ENCODE data around the gene MBOAT2.
"Not testable (repeated sequence)": the region's sequence is repeated elsewhere in the genome, so short reads cannot be mapped to it uniquely, and the experiment has no call there.

MBOAT2 gene

GRCh38 chr2:8934338-8934737 is 69.1 kb downstream of the MBOAT2 start:
- DNase-seq (ENCODE audit: low read depth, low spot score) = no peak
- in situ Hi-C loops (cut with HindIII; ENCODE audit: low sequenced_read_pairs) = no loop called here
- no peak for TF ChIP-seq CTCF (IDR thresholded peaks at IDR 0.05; ENCODE audit: low read depth, low read length)
- H3K4me3 ChIP-seq (ENCODE audit: low read depth, low read length) = no peak overlapping the region

GRCh38 chr2:8932702-8933101 is 70.8 kb downstream of the MBOAT2 start:
- TF ChIP-seq CTCF (IDR thresholded peaks at IDR 0.05; ENCODE audit: low read depth, low read length) = no peak
- no peak overlapping the region for H3K4me3 ChIP-seq (ENCODE audit: low read depth, low read length)
- no peak for DNase-seq (ENCODE audit: low read depth, low spot score)
- in situ Hi-C loops (cut with HindIII; ENCODE audit: low sequenced_read_pairs) = no loop called here

GRCh38 chr2:8930185-8930584 is 73.3 kb downstream of the MBOAT2 start:
- in situ Hi-C loops (cut with HindIII; ENCODE audit: low sequenced_read_pairs); DNase-seq (ENCODE audit: low read depth, low spot score); H3K4me3 ChIP-seq (ENCODE audit: low read depth, low read length): not testable (repeated sequence)

- no peak for DNase-seq (ENCODE audit: low read depth, low spot score)
- H3K4me3 ChIP-seq (ENCODE audit: low read depth, low read length) = no peak overlapping the region
- in situ Hi-C loops (cut with HindIII; ENCODE audit: low sequenced_read_pairs) = no loop called here
- no peak for TF ChIP-seq CTCF (IDR thresholded peaks at IDR 0.05; ENCODE audit: low read depth, low read length)
These were observed 74.4 kb downstream of the MBOAT2 start for GRCh38 chr2:8929128-8929527.

- no peak for DNase-seq (ENCODE audit: low read depth, low spot score)
- TF ChIP-seq CTCF (IDR thresholded peaks at IDR 0.05; ENCODE audit: low read depth, low read length) = no peak
- in situ Hi-C loops (cut with HindIII; ENCODE audit: low sequenced_read_pairs) = no loop called here
- H3K4me3 ChIP-seq (ENCODE audit: low read depth, low read length) = no peak overlapping the region
These were observed 75.7 kb downstream of the MBOAT2 start for GRCh38 chr2:8927510-8928455.

GRCh38 chr2:8926356-8926755 is 77.1 kb downstream of the MBOAT2 start:
- in situ Hi-C loops (cut with HindIII; ENCODE audit: low sequenced_read_pairs) = no loop called here
- no peak overlapping the region for H3K4me3 ChIP-seq (ENCODE audit: low read depth, low read length)
- DNase-seq (ENCODE audit: low read depth, low spot score) = no peak
- no peak for TF ChIP-seq CTCF (IDR thresholded peaks at IDR 0.05; ENCODE audit: low read depth, low read length)

- H3K4me3 ChIP-seq (ENCODE audit: low read depth, low read length) = no peak overlapping the region
- no peak for DNase-seq (ENCODE audit: low read depth, low spot score)
- no peak for TF ChIP-seq CTCF (IDR thresholded peaks at IDR 0.05; ENCODE audit: low read depth, low read length)
- in situ Hi-C loops (cut with HindIII; ENCODE audit: low sequenced_read_pairs) = no loop called here
These were observed 78.1 kb downstream of the MBOAT2 start for GRCh38 chr2:8925411-8925810.

Data from astrocyte of the spinal cord (primary cell).